ENCODE results near the gene LPIN3. TPM values are rescaled to one million over a fixed set of nuclear protein-coding genes. Genes with fewer than 3 reads are reported as not detected.

LPIN3 gene
- total RNA-seq, 2 experiments from 2014 or later = 4.0 TPM

DNA sequence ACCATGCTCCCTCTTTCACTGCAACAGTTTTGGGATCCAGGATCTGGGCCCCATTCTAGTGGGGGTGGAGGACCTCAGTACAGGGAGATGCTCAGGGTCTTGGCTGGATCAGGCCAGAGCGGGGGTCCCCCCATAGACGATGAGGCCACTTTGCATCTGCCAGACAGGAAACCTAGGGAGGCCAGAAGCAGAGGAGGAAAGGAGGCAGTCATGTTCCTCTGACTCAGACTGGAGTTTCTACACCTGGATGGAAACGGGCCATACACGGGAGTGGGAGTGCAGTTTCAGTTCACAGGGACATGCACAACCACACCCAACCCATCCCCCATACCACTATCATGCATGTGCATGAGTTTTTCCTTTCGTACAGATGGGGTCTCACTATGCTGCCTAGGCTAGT, 29.6 kb downstream of the LPIN3 start:
- ChIA-PET CTCF (no interaction called here), POLR2A (no interaction called here)
- peak; percentile 42 for ATAC-seq
- Mint-ChIP-seq H3K9me3 (ENCODE audit: low read depth) (peaks cover 17% of the 10 kb centered on the region), H3K27me3 (peaks cover 26% of the 10 kb centered on the region), H3K4me3 (no peak overlapping the region), H3K4me1 (peaks cover 10% of the 10 kb centered on the region), H3K36me3 (ENCODE audit: low read depth) (peaks cover 2% of the 10 kb centered on the region), H3K27ac (no peak overlapping the region)
- intact Hi-C loops (cut with DNase I, micrococcal nuclease) = no loop called here
- DNase-seq = no peak

DNA sequence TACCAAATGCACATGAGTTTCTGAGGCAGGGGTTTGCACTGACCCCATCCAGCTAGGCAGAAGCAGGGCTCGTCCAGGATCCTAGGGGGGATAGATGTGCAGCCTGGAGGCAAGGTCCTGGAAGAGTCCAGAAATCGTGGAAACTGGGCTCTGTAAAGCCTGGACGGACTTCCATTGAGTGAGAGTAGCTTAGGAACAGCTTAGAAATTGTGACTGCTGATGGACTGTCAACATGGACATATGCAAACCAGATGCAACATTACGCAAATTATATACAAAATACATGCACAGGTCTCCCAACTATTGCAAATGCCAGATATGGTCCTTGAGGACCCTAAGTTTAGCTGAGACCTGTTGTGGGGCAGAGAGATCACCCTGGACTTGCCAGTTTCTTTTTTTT, 30.8 kb downstream of the LPIN3 start:
- H3K9me3 Mint-ChIP-seq (ENCODE audit: low read depth) = peaks cover 17% of the 10 kb centered on the region

GRCh38 chr20:41373251-41373783, 32.7 kb downstream of the LPIN3 start:
- POLR2A ChIA-PET = no interaction called here
- CTCF ChIA-PET = no interaction called here
- Mint-ChIP-seq H3K36me3 (ENCODE audit: low read depth) (peaks cover 2% of the 10 kb centered on the region), H3K4me1 (peaks cover 4% of the 10 kb centered on the region), H3K9me3 (ENCODE audit: low read depth) (peaks cover 17% of the 10 kb centered on the region), H3K4me3 (no peak overlapping the region), H3K27ac (no peak overlapping the region), H3K27me3 (peaks cover 16% of the 10 kb centered on the region)
- no peak for ATAC-seq
- intact Hi-C loops (cut with DNase I, micrococcal nuclease) = no loop called here
- no peak for DNase-seq

More for the DNA sequence above, 30.8 kb downstream of the LPIN3 start:
- peaks cover 2% of the 10 kb centered on the region for H3K36me3 Mint-ChIP-seq (ENCODE audit: low read depth)
- intact Hi-C loops (cut with DNase I, micrococcal nuclease) = no loop called here
- H3K27me3 Mint-ChIP-seq = peaks cover 23% of the 10 kb centered on the region
- no peak for DNase-seq
- no peak for ATAC-seq
- ChIA-PET POLR2A (no interaction called here), CTCF (no interaction called here)
- no peak overlapping the region for H3K27ac Mint-ChIP-seq
- H3K4me3 Mint-ChIP-seq = no peak overlapping the region
- H3K4me1 Mint-ChIP-seq = peaks cover 10% of the 10 kb centered on the region

GRCh38 chr20:41373931-41374920, 33.6 kb downstream of the LPIN3 start:
- peaks cover 17% of the 10 kb centered on the region for H3K9me3 Mint-ChIP-seq (ENCODE audit: low read depth)
- no peak overlapping the region for H3K4me3 Mint-ChIP-seq
- no peak for ATAC-seq
- POLR2A ChIA-PET = no interaction called here
- H3K27me3 Mint-ChIP-seq = peaks cover 12% of the 10 kb centered on the region
- DNase-seq = no peak
- no peak overlapping the region for H3K27ac Mint-ChIP-seq
- intact Hi-C loops (cut with DNase I, micrococcal nuclease) = no loop called here
- peaks cover 2% of the 10 kb centered on the region for H3K36me3 Mint-ChIP-seq (ENCODE audit: low read depth)
- CTCF ChIA-PET = no interaction called here
- H3K4me1 Mint-ChIP-seq = peaks cover 4% of the 10 kb centered on the region

- Mint-ChIP-seq H3K9me3 (ENCODE audit: low read depth) (peaks cover 16% of the 10 kb centered on the region), H3K27me3 (peaks cover 9% of the 10 kb centered on the region), H3K27ac (no peak overlapping the region), H3K4me1 (peaks cover 8% of the 10 kb centered on the region), H3K4me3 (no peak overlapping the region), H3K36me3 (ENCODE audit: low read depth) (peaks cover 2% of the 10 kb centered on the region)
- CTCF ChIA-PET = interaction anchor here (1.5 kb wide), 1 partner anchor 11 kb away, joined by 3 read pairs; no protein-coding TSS in a partner anchor
- DNase-seq (no peak), ATAC-seq (no peak)
- POLR2A ChIA-PET = interaction anchor here (0.6 kb wide), 1 partner anchor 25 kb away, joined by 3 read pairs; no protein-coding TSS in a partner anchor
- intact Hi-C loops (cut with DNase I, micrococcal nuclease) = no loop called here
These were observed 35.2 kb downstream of the LPIN3 start for GRCh38 chr20:41375846-41376245.

GRCh38 chr20:41376349-41376748, 35.7 kb downstream of the LPIN3 start:
- CTCF ChIA-PET = interaction anchor here (1.5 kb wide), 1 partner anchor 11 kb away, joined by 3 read pairs; no protein-coding TSS in a partner anchor
- ATAC-seq (no peak), DNase-seq (no peak)
- Mint-ChIP-seq H3K9me3 (ENCODE audit: low read depth) (peaks cover 11% of the 10 kb centered on the region), H3K27ac (no peak overlapping the region), H3K36me3 (ENCODE audit: low read depth) (no peaks in the 10 kb centered on the region), H3K4me1 (peaks cover 8% of the 10 kb centered on the region), H3K4me3 (no peak overlapping the region), H3K27me3 (peaks cover 9% of the 10 kb centered on the region)
- POLR2A ChIA-PET = interaction anchor here (0.6 kb wide), 1 partner anchor 25 kb away, joined by 3 read pairs; no protein-coding TSS in a partner anchor
- intact Hi-C loops (cut with DNase I, micrococcal nuclease) = no loop called here

GRCh38 chr20:41377275-41377674, 36.7 kb downstream of the LPIN3 start:
- Mint-ChIP-seq H3K9me3 (ENCODE audit: low read depth) (peaks cover 9% of the 10 kb centered on the region), H3K27ac (no peak overlapping the region), H3K4me1 (peaks cover 8% of the 10 kb centered on the region), H3K27me3 (peaks cover 9% of the 10 kb centered on the region), H3K4me3 (no peak overlapping the region), H3K36me3 (ENCODE audit: low read depth) (no peaks in the 10 kb centered on the region)
- intact Hi-C loops (cut with DNase I, micrococcal nuclease) = no loop called here
- CTCF ChIA-PET = interaction anchor here (1.5 kb wide), 1 partner anchor 10 kb away, joined by 3 read pairs; no protein-coding TSS in a partner anchor
- ATAC-seq (no peak), DNase-seq (no peak)
- POLR2A ChIA-PET = no interaction called here

DNA sequence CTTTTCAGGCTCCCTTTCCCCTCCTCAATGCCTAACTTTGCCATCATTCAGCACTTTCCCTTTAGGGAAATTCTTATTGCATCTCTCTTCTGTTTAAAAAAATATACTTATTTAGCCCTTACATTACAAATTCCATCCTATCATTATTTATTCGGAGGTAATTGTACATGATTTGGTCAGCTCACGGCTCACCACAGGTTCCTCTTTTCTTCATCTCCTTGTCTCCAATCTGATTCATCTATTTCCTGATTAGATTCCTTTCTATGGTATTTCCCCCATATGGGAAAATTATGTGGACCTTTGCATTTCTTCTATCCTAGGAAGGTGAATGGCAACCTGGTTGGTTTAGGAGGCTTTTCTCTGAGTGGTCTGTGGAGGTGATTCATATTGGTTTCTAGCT, 38.9 kb downstream of the LPIN3 start:
- no peak overlapping the region for H3K4me3 Mint-ChIP-seq
- H3K9me3 Mint-ChIP-seq (ENCODE audit: low read depth) = peaks cover 2% of the 10 kb centered on the region
- peaks cover 9% of the 10 kb centered on the region for H3K27me3 Mint-ChIP-seq
- H3K36me3 Mint-ChIP-seq (ENCODE audit: low read depth) = no peaks in the 10 kb centered on the region
- intact Hi-C loops (cut with DNase I, micrococcal nuclease) = no loop called here
- DNase-seq = no peak
- ChIA-PET POLR2A (no interaction called here), CTCF (interaction anchor here (0.7 kb wide), 1 partner anchor 19 kb away, joined by 5 read pairs; no protein-coding TSS in a partner anchor)
- peaks cover 8% of the 10 kb centered on the region for H3K4me1 Mint-ChIP-seq
- H3K27ac Mint-ChIP-seq = no peak overlapping the region
- ATAC-seq = no peak

DNA sequence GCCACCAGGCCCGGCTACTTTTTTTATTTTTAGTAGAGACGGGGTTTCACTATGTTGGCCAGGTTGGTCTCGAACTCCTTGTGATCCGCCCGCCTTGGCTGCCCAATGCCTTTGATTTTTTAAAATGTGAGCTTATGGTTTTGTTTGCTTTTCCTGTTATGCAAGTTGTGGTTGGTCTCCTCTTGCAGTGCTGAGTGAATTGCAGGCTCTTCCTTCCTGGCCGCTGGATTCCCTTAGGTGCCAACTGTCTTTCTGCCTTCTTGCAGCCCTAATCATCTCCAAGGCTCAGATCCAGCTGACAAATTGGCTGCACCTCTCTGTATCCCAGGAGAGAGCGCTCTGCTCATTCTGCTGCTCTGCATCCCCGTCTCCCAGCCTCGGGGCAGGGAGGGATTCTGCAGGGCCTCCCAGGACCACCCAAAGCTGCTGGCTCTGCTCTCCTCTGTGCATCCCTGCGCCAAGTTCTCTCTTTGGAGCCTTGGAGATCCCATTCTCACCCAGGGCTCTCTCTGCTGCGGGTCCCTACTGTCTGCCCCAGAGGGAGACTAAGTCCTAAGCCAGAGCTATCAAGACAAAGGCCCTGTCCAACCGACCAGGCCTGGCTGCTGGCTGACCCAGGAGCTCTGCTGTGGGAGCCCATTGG, 40.1 kb downstream of the LPIN3 start:
- no peak overlapping the region for H3K27ac Mint-ChIP-seq
- intact Hi-C loops (cut with DNase I, micrococcal nuclease) = no loop called here
- DNase-seq = no peak
- no peaks in the 10 kb centered on the region for H3K36me3 Mint-ChIP-seq (ENCODE audit: low read depth)
- CTCF ChIA-PET = no interaction called here
- H3K9me3 Mint-ChIP-seq (ENCODE audit: low read depth) = peaks cover 2% of the 10 kb centered on the region
- POLR2A ChIA-PET = no interaction called here
- H3K4me3 Mint-ChIP-seq = no peak overlapping the region
- ATAC-seq = no peak
- peaks cover 9% of the 10 kb centered on the region for H3K27me3 Mint-ChIP-seq
- peaks cover 8% of the 10 kb centered on the region for H3K4me1 Mint-ChIP-seq

DNA sequence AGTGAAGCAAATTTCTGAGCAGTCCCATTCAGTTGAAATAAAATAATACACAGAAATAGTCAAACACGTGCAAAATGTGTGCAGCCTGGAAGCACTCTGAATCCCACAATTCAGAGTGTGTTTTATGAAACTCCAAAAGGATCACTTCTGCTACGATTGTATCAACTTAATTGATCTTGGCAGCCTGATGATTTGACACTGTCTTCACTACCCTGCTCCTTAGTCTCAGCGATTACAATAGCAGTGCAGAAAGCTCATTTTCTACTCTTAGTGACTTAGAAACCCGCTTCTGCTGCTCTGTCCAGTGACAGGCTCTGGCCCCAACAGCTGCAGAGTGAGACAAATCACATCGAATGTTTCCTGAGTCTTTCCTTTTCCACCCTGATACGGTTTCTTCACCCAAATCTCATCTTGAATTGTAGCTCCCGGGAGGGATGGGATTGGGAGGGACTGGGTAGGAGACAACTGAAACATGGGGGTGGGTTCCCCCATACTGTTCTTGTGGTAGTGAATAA, 42.2 kb downstream of the LPIN3 start:
- ATAC-seq = no peak
- intact Hi-C loops (cut with DNase I, micrococcal nuclease) = no loop called here
- no peak overlapping the region for H3K4me3 Mint-ChIP-seq
- peaks cover 1% of the 10 kb centered on the region for H3K27me3 Mint-ChIP-seq
- H3K9me3 Mint-ChIP-seq (ENCODE audit: low read depth) = peaks cover 2% of the 10 kb centered on the region
- no peak overlapping the region for H3K27ac Mint-ChIP-seq
- H3K36me3 Mint-ChIP-seq (ENCODE audit: low read depth) = no peaks in the 10 kb centered on the region
- ChIA-PET CTCF (no interaction called here), POLR2A (no interaction called here)
- peaks cover 8% of the 10 kb centered on the region for H3K4me1 Mint-ChIP-seq
- DNase-seq = no peak

DNA sequence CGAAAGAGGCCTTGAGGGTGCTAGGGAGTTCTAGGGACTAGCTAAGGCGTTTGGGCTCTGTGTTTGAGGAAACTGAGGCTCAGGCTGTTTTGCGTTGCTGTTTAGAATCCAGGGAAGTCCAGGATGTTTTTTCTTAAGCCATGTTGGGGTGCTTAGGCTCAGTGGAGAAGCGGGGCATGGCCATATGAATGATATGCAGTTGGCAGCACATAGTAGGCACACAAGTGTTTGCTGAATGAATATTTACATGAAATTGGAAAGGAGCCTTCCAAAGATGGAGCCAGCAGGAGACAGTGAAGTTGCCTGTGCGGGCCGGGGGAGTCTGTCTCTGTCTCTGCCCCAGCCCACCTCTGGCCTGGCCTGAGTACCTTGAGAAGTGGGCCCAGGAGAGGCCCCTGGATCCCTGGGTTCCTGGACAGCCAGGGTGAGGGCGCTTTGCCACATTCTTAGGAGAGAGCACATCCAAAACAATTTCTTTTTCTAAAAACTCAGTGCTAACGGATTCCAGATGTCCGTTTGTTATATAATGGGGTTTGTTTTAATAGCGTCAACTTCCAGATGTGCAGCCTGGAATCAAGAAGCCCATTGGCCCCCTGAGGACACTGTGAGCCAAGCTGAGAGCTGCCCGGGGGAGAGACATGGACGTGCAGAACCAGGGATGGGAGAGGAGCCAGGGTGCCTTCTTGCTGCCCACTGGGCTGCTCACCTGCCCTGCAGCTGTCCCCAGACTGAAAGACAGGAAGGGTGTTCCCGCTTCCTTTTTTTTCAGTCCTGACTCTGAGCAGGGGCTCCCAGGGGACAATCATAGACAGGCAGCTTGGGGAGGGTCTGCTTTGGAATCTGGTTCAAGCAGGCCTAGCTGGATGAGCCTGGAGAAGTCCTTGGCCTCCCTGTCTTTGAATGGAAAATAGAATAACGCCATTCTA, 46.1 kb downstream of the LPIN3 start:
- ChIA-PET CTCF (interaction anchor here (1.0 kb wide), 1 partner anchor 10 kb away, joined by 3 read pairs; no protein-coding TSS in a partner anchor), POLR2A (no interaction called here)
- ATAC-seq (no peak), DNase-seq (no peak)
- Mint-ChIP-seq H3K9me3 (ENCODE audit: low read depth) (peaks cover 2% of the 10 kb centered on the region), H3K27ac (no peak overlapping the region), H3K4me3 (no peak overlapping the region), H3K36me3 (ENCODE audit: low read depth) (no peaks in the 10 kb centered on the region), H3K4me1 (no peaks in the 10 kb centered on the region), H3K27me3 (peaks cover 1% of the 10 kb centered on the region)
- intact Hi-C loops (cut with DNase I, micrococcal nuclease) = no loop called here
